Gastroesophageal sphincter (tissue), 4 donors: ENCODE results near the gene AEBP1. TPM values are rescaled to one million over a fixed set of nuclear protein-coding genes. Genes with fewer than 3 reads are reported as not detected.

ENCODE experiments used
- ATAC-seq: fragments of 150-250 bp; one replicate; pipeline ENCODE4 v1.9.1; 2016; ENCODE audit warnings: mild to moderate bottlenecking, moderate library complexity
- H3K27ac ChIP-seq, 4 donors: fragments of 200-600 bp; sonication (generic) in 3 of 4; 1 replicate in 3 of 4; 2 replicates in 1 of 4; pipeline ENCODE4 v1.5.1; 2016 to 2019
- H3K27me3 ChIP-seq: fragments of 200-600 bp; sonication (generic); one replicate; pipeline ENCODE4 v1.5.1; 2019
- H3K36me3 ChIP-seq, 2 donors: fragments of 200-600 bp; sonication (generic); one replicate each; pipeline ENCODE4 v1.5.1; 2019; ENCODE audit warnings: control low read depth in 1 of 2
- H3K4me1 ChIP-seq, 3 donors: fragments of 200-600 bp; sonication (generic); 1 replicate in 2 of 3; 2 replicates in 1 of 3; pipeline ENCODE4 v1.5.1; 2016 to 2019; ENCODE audit warnings: control low read depth in 2 of 3
- H3K4me3 ChIP-seq, 2 donors: fragments of 200-600 bp; sonication (generic); one replicate each; pipeline ENCODE4 v1.5.1; 2019; ENCODE audit warnings: mild to moderate bottlenecking in 1 of 2, moderate library complexity in 1 of 2
- H3K9me3 ChIP-seq, 3 donors: fragments of 200-600 bp; sonication (generic); one replicate each; pipeline ENCODE4 v1.5.1; 2017 to 2019; ENCODE audit warnings: control low read depth in 2 of 3
- EP300 ChIP-seq: sonication (generic); formaldehyde crosslinking; IDR thresholded peaks from one replicate; pipeline ENCODE4 v1.6.1; 2017; ENCODE audit warnings: antibody characterized with exemption, mild to moderate bottlenecking
- POLR2A ChIP-seq, 2 donors: fragments of 450-650 bp; IDR thresholded peaks; one replicate each; pipeline ENCODE4 v1.6.1; 2017; ENCODE audit warnings: antibody characterized with exemption in 2 of 2, mild to moderate bottlenecking in 2 of 2, moderate library complexity in 1 of 2
- POLR2AphosphoS5 ChIP-seq: sonication (generic); formaldehyde crosslinking; IDR thresholded peaks from one replicate; pipeline ENCODE4 v1.6.1; 2017; ENCODE audit warnings: antibody characterized with exemption
- WGBS, 2 donors: methylation state at CpG; one replicate each; pipeline ENCODE4 v1.1.5; 2018; ENCODE audit warnings: low coverage in 1 of 2; 5-methylcytosine and 5-hydroxymethylcytosine counted together
- total RNA-seq, 4 donors: library from RNA; depleted of rRNA; stranded (reverse); fragments of >200 nt; gene quantifications; one replicate each; pipeline ENCODE4 v1.1.0, GENCODE V29; 2016
- TF ChIP-seq, protein P1 (sequence below), 4 experiments: fragments of 200-600 bp in 2 of 4; fragments of 450-650 bp in 2 of 4; sonication (generic) in 1 of 4; IDR thresholded peaks; one replicate each; pipeline ENCODE4 v1.5.1; 2017 to 2019; ENCODE audit warnings: antibody characterized with exemption in 4 of 4, mild to moderate bottlenecking in 2 of 4, moderate library complexity in 2 of 4

Gene AEBP1
- total RNA-seq, 4 donors from 2014 or later = 101 to 248 (median 171) TPM

DNA sequence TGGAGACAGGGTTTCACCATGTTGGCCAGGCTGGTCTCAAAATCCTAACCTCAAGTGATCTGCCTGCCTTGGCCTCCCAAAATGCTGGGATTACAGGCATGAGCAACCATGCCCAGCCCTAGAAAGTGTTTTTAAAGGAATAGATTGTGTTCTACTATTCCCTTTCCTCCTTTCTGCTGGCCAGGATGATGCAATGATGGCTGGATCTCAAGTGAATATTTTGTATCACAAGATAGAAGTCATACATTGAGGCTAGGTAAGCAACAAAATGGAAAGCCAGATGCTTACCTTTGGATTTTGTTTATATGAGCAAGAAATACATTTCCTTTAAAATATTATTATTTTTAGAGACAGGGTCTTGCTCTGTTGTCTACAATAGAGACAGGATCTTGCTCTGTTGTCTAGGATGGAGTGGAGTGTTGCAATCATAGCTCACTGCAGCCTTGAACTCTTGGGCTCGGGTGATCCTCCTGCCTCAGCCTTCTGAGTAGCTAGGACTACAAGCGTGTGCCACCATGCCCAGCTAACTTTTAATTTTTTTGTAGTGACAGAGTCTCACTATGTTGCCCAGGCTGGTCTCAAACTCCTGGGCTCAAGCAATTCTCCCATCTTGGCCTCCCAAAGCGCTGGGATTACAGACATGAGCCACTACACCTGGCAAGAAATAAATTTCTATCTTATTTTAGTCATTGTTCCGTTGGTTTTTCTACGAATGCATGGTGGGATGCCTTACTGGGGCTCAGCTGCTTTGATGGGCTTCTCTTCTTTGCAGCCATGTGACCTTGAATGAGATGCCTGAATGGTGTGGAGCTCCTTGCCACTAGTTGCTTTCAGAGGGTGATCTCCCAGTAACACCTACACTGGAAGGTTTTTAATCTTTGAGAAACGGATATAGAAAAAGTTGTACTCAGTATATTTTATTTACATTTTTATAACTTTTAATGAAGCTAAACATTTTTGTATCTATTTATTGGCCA is 5.8 kb upstream of the AEBP1 start:
- 86 to 91% methylated on average over 6 of the region's 6 CpGs for WGBS, 2 donors
- ATAC-seq = no peak
- Histone ChIP-seq H3K27ac (no peak overlapping the region), H3K4me3 (no peak overlapping the region), H3K27me3 (no peaks in the 10 kb centered on the region), H3K4me1 (peaks cover 0 to 65% (median 9%) of the 10 kb centered on the region in 3 donors), H3K36me3 (no peaks in the 10 kb centered on the region), H3K9me3 (no peaks in the 10 kb centered on the region)
- TF ChIP-seq POLR2AphosphoS5 = no peak
- TF ChIP-seq EP300 = no peak
- no peak for TF ChIP-seq POLR2A (IDR thresholded peaks at IDR 0.05)
- TF ChIP-seq, protein P1, sequence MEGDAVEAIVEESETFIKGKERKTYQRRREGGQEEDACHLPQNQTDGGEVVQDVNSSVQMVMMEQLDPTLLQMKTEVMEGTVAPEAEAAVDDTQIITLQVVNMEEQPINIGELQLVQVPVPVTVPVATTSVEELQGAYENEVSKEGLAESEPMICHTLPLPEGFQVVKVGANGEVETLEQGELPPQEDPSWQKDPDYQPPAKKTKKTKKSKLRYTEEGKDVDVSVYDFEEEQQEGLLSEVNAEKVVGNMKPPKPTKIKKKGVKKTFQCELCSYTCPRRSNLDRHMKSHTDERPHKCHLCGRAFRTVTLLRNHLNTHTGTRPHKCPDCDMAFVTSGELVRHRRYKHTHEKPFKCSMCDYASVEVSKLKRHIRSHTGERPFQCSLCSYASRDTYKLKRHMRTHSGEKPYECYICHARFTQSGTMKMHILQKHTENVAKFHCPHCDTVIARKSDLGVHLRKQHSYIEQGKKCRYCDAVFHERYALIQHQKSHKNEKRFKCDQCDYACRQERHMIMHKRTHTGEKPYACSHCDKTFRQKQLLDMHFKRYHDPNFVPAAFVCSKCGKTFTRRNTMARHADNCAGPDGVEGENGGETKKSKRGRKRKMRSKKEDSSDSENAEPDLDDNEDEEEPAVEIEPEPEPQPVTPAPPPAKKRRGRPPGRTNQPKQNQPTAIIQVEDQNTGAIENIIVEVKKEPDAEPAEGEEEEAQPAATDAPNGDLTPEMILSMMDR (IDR thresholded peaks at IDR 0.05) = no peak

DNA sequence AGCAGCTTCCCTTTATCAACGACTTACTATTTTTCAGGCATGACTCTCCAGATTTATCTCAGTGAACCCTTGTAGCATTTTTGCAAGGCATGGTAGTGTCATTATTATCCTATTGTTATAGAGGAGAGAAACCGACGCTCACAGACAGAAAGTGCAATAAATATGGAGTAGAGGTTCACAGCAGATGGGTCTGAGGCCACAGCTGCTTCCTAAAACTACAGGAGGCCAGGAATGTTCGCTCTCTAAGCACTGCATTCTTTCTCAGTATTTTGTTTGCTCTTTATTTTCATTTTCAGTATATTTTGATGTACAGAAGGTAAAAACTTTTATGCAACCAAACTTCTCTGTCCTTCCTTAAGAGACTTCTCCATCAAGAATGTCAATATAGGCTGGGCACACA is 4.5 kb upstream of the AEBP1 start:
- Histone ChIP-seq H3K36me3 (no peaks in the 10 kb centered on the region), H3K27me3 (no peaks in the 10 kb centered on the region), H3K9me3 (no peaks in the 10 kb centered on the region), H3K4me3 (no peak overlapping the region), H3K27ac (peak overlapping the region in 2 of 4 donors; percentile 91 to 93), H3K4me1 (peaks cover 0 to 66% (median 9%) of the 10 kb centered on the region in 3 donors)
- TF ChIP-seq POLR2AphosphoS5 (no peak), POLR2A (IDR thresholded peaks at IDR 0.05) (no peak), EP300 (no peak)
- TF ChIP-seq, protein P1 (IDR thresholded peaks at IDR 0.05) = no peak
- no peak for ATAC-seq
- WGBS, 2 donors = 50 to 79% methylated on average over 4 of the region's 4 CpGs

GRCh38 chr7:44100458-44101302 is 3.5 kb upstream of the AEBP1 start:
- ATAC-seq = no peak
- H3K4me1 ChIP-seq = peaks cover 0 to 66% (median 9%) of the 10 kb centered on the region in 3 donors
- WGBS, 2 donors = 8 to 23% methylated on average over 3 to 4 of the region's 10 CpGs
- no peak for TF ChIP-seq POLR2A (IDR thresholded peaks at IDR 0.05)
- peak; percentile 66 for TF ChIP-seq POLR2AphosphoS5
- H3K9me3 ChIP-seq = no peaks in the 10 kb centered on the region
- no peaks in the 10 kb centered on the region for H3K36me3 ChIP-seq
- no peak overlapping the region for H3K4me3 ChIP-seq
- peak overlapping the region; percentile 16 to 93 (median 92) for H3K27ac ChIP-seq
- no peaks in the 10 kb centered on the region for H3K27me3 ChIP-seq

DNA sequence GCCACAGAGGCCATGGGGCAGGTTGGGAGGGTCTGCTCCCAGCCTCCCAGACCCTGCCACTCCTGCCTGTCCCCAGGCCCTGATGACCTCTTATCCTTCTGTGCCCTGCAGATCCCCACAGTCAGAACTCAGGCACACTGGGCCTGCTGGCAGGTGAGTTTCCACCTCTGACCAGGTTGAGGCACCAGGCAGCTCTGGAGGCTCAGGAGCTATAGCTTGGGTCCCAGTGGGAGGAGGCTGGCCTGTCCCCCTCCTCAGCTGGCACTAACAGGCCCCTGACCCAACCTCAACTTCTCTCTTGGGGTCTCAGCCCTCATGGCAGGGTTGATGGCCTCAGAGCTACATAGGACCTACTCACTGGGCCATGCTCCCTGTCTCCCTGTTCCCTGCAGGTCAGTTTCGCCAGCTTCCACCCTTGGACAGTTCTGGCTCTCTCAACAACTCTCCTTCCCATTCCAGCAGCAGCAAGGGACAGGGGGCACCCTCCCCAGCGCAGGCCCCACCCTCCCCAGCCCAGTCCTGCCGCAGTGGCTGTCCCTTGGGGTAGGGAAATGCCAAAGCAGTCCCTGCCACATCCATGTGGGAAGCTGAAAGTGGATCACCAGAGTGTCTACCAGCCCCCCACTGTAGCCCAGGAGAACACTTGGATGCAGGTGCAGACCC is 2.7 kb upstream of the AEBP1 start:
- WGBS, 2 donors = no CpG with 5 or more reads among the region's 3 CpGs

More for the DNA sequence above, 2.7 kb upstream of the AEBP1 start:
- no peaks in the 10 kb centered on the region for H3K36me3 ChIP-seq
- H3K4me3 ChIP-seq = no peak overlapping the region
- H3K9me3 ChIP-seq = no peaks in the 10 kb centered on the region
- ATAC-seq = no peak
- H3K27ac ChIP-seq = peak overlapping the region in 3 of 4 donors; percentile 91 to 93 (median 92)
- peaks cover 0 to 71% (median 17%) of the 10 kb centered on the region in 3 donors for H3K4me1 ChIP-seq
- no peaks in the 10 kb centered on the region for H3K27me3 ChIP-seq
- TF ChIP-seq POLR2AphosphoS5 (no peak), EP300 (no peak), POLR2A (IDR thresholded peaks at IDR 0.05) (no peak)
- TF ChIP-seq, protein P1 (IDR thresholded peaks at IDR 0.05) = no peak
